Smooth muscle cell (in vitro differentiated cells): Measurements from ENCODE around the gene BST2. TPM values are rescaled to one million over a fixed set of nuclear protein-coding genes. Genes with fewer than 3 reads are reported as not detected.

ENCODE experiments used
- DNase-seq: peaks from one replicate; lab custom pipeline; 2025; ENCODE audit not compliant: unreplicated experiment; lab: John Stamatoyannopoulos, UW
- H2AFZ ChIP-seq: fragments of 200-600 bp; sonication (generic); 2 replicates; pipeline ENCODE4 v1.6.0; 2016; ENCODE audit warnings: antibody characterized with exemption, low read depth, mild to moderate bottlenecking
- H3F3A ChIP-seq: fragments of 200-600 bp; sonication (generic); 2 replicates; pipeline ENCODE4 v1.6.0; 2017; ENCODE audit warnings: antibody characterized with exemption, low read depth
- H3K27ac ChIP-seq: fragments of 200-600 bp; sonication (generic); 2 replicates; pipeline ENCODE4 v1.5.1; 2016; ENCODE audit warnings: low read depth, mild to moderate bottlenecking
- H3K27me3 ChIP-seq: fragments of 200-600 bp; sonication (generic); 2 replicates; pipeline ENCODE4 v1.6.1; 2016; ENCODE audit warnings: low read depth, mild to moderate bottlenecking
- H3K36me3 ChIP-seq: fragments of 200-600 bp; sonication (generic); 2 replicates; pipeline ENCODE4 v1.5.1; 2016; ENCODE audit warnings: low read depth
- H3K4me1 ChIP-seq: fragments of 200-600 bp; sonication (generic); 2 replicates; pipeline ENCODE4 v1.5.1; 2016; ENCODE audit warnings: low read depth
- H3K4me2 ChIP-seq: fragments of 200-600 bp; sonication (generic); 2 replicates; pipeline ENCODE4 v1.6.0; 2016; ENCODE audit warnings: mild to moderate bottlenecking
- H3K4me3 ChIP-seq: fragments of 200-600 bp; sonication (generic); 2 replicates; pipeline ENCODE4 v1.5.1; 2016; ENCODE audit warnings: mild to moderate bottlenecking
- H3K79me2 ChIP-seq: fragments of 200-600 bp; sonication (generic); 2 replicates; pipeline ENCODE4 v1.6.0; 2016; ENCODE audit warnings: low read depth, mild to moderate bottlenecking
- H3K9ac ChIP-seq: fragments of 200-600 bp; sonication (generic); 2 replicates; pipeline ENCODE4 v1.6.0; 2016; ENCODE audit warnings: low read depth
- H3K9me3 ChIP-seq: fragments of 200-600 bp; sonication (generic); replicated peaks from 2 replicates; pipeline ENCODE4 v1.5.1; 2016; ENCODE audit warnings: low read depth
- H4K20me1 ChIP-seq: fragments of 200-600 bp; sonication (generic); 2 replicates; pipeline ENCODE4 v1.6.0; 2016; ENCODE audit warnings: low read depth
- WGBS: methylation state at CpG from one replicate; pipeline ENCODE4 v1.1.7; 2016; ENCODE audit warnings: low lambda C conversion rate; 5-methylcytosine and 5-hydroxymethylcytosine counted together
- polyA plus RNA-seq: library from polyadenylated mRNA; unstranded; fragments of >200 nt; fragmentation: Nextera tagmentation; extraction: Ambion mirVana; gene quantifications from 2 replicates; pipeline ENCODE4 v1.2.1, GENCODE V29; 2016
- total RNA-seq: library from RNA; depleted of rRNA; stranded (reverse); fragments of >200 nt; gene quantifications from 2 replicates; pipeline ENCODE4 v1.2.3, GENCODE V29; 2014
- TF ChIP-seq, protein P1 (sequence below): fragments of 200-600 bp; sonication (generic); IDR thresholded peaks from 2 replicates; pipeline ENCODE4 v1.5.1; 2017; ENCODE audit warnings: borderline replicate concordance, mild to moderate bottlenecking, antibody characterized with exemption; ENCODE audit not compliant: insufficient read depth, poor library complexity, severe bottlenecking

The BST2 gene
- total and polyA plus RNA-seq, 2 experiments from 2014 or later = 3.7 to 14.4 TPM

DNA sequence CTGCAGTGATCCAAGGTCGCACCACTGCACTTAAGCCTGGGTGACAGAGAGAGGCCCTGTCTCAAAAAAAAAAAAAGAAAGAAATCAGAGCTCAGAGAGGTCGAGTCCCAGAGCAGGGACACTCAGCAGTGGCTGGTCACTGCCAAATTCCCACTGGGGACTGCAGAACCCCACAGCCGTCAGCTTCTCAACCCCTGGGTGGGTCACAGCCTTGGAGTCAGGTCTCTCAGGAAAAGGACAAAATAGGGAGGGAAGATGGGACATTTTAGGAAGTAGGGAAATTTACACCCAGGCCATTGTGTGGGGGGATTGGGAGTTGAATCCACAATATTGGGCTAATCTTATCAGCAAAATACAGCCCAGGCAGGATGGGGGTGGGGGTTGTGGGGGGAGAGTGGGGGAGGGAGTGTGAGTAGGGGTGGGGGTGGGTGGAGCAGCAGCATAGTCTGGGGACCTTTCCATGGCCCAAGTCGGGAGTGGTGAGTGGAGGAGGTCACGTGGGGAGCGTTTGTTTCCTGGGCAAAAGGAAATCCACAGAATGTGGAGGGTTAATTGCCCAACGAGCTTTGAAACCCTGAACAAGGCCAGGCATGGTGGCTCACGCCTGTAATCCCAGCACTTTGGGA lies 6.4 kb downstream of the BST2 start:
- Histone ChIP-seq H3K27ac (no peak overlapping the region), H3K79me2 (no peaks in the 10 kb centered on the region), H2AFZ (no peak overlapping the region), H3K27me3 (no peaks in the 10 kb centered on the region), H3K36me3 (no peaks in the 10 kb centered on the region), H3K9ac (no peak overlapping the region), H4K20me1 (no peaks in the 10 kb centered on the region), H3K4me1 (no peaks in the 10 kb centered on the region), H3K4me3 (no peak overlapping the region), H3F3A (no peaks in the 10 kb centered on the region), H3K9me3 (no peaks in the 10 kb centered on the region), H3K4me2 (no peak overlapping the region)
- DNase-seq = no peak
- WGBS = 80% methylated on average over 8 of the region's 8 CpGs
- TF ChIP-seq, protein P1, sequence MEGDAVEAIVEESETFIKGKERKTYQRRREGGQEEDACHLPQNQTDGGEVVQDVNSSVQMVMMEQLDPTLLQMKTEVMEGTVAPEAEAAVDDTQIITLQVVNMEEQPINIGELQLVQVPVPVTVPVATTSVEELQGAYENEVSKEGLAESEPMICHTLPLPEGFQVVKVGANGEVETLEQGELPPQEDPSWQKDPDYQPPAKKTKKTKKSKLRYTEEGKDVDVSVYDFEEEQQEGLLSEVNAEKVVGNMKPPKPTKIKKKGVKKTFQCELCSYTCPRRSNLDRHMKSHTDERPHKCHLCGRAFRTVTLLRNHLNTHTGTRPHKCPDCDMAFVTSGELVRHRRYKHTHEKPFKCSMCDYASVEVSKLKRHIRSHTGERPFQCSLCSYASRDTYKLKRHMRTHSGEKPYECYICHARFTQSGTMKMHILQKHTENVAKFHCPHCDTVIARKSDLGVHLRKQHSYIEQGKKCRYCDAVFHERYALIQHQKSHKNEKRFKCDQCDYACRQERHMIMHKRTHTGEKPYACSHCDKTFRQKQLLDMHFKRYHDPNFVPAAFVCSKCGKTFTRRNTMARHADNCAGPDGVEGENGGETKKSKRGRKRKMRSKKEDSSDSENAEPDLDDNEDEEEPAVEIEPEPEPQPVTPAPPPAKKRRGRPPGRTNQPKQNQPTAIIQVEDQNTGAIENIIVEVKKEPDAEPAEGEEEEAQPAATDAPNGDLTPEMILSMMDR = no peak

GRCh38 chr19:17394891-17395415 lies 10.5 kb downstream of the BST2 start:
- peaks cover 7% of the 10 kb centered on the region for H3K4me1 ChIP-seq
- H3K79me2 ChIP-seq = no peaks in the 10 kb centered on the region
- H3F3A ChIP-seq = no peaks in the 10 kb centered on the region
- H3K27me3 ChIP-seq = no peaks in the 10 kb centered on the region
- no peaks in the 10 kb centered on the region for H3K36me3 ChIP-seq
- H3K4me2 ChIP-seq = no peak overlapping the region
- H3K9ac ChIP-seq = no peak overlapping the region
- H3K9me3 ChIP-seq = no peaks in the 10 kb centered on the region
- TF ChIP-seq, protein P1 = peak; percentile 48
- H2AFZ ChIP-seq = no peak overlapping the region
- DNase-seq = no peak
- H3K4me3 ChIP-seq = no peak overlapping the region
- H3K27ac ChIP-seq = no peak overlapping the region
- 36% methylated on average over 19 of the region's 19 CpGs for WGBS
- no peaks in the 10 kb centered on the region for H4K20me1 ChIP-seq

DNA sequence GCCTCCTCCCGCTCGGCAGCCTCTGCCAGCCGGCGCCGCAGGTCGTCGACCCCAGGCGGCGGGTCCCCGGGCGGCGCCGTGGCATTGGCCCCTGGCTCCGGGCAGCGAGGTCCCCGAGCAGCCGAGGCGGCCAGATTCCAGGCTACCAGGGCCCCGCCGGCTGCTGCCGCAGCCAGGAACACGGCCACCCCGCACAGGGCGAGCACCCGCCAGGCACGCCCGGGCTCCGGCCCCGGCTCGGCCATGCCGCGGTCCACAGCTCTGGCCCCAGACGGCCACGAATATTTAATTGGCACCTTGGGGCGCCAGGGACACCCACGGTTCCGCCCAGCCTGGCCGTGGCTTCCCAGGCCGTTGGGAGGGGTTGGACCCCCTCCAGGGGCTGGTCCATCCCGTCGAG lies 11.5 kb downstream of the BST2 start, which contains the start of gene CCDC194:
TSS of gene CCDC194 (minus strand) at position 283 of the 400 bp plus-strand sequence. CDS start at position 245, 38 bp downstream.
- Histone ChIP-seq H3K9ac (no peak within 1 kb of the TSS), H3K27me3 (no peaks in the 10 kb centered on the region), H3K27ac (no peak within 1 kb of the TSS), H3K4me2 (no peak within 1 kb of the TSS), H3K9me3 (no peaks in the 10 kb centered on the region), H3K79me2 (no peaks in the 10 kb centered on the region), H3K36me3 (no peaks in the 10 kb centered on the region), H4K20me1 (no peaks in the 10 kb centered on the region), H3F3A (no peaks in the 10 kb centered on the region), H3K4me3 (no peak within 1 kb of the TSS), H3K4me1 (peaks cover 7% of the 10 kb centered on the region), H2AFZ (no peak within 1 kb of the TSS)
- 94% methylated on average over 41 of the region's 41 CpGs for whole genome bisulfite sequencing
- no peak for DNase-seq
- TF ChIP-seq, protein P1 = no peak

DNA sequence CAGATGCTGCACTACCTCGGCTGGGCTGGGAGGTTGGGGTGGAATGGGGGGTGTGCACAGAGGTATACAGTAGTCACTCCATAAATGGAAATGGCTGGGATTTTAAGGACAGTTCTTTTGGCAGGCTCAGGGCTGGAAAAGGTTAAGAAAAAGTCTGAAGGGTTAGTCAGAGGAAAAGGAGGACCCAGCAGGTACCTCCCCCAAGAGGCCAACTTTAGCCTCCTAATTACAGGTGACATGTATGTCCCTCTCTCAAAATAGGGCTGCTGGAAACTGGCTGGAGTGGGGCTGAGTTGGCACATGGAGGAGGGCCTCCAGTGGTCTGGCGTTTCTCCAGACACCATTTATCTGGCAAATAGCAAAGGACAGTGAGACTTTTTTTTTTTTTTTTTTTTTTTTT lies 12.4 kb downstream of the BST2 start:
- Histone ChIP-seq H3K9ac (no peak overlapping the region), H2AFZ (no peak overlapping the region), H3K4me2 (no peak overlapping the region), H3K4me3 (no peak overlapping the region), H3K27ac (no peak overlapping the region), H3K4me1 (peaks cover 7% of the 10 kb centered on the region), H3K27me3 (no peaks in the 10 kb centered on the region), H3K79me2 (no peaks in the 10 kb centered on the region), H4K20me1 (no peaks in the 10 kb centered on the region), H3F3A (no peaks in the 10 kb centered on the region), H3K9me3 (no peaks in the 10 kb centered on the region), H3K36me3 (no peaks in the 10 kb centered on the region)
- no peak for DNase-seq
- 75% methylated on average over 2 of the region's 2 CpGs for WGBS
- TF ChIP-seq, protein P1 = no peak
